GM12864 (cell line): ENCODE results near the gene RER1.

Experiments used
- DNase-seq: peaks from one replicate; pipeline ENCODE4 v3.0.0-alpha.2; 2011; ENCODE audit warnings: low read depth
- H3K4me3 ChIP-seq: 2 replicates; pipeline ENCODE4 v1.5.1; 2011; ENCODE audit warnings: mild to moderate bottlenecking, low read depth, low read length, control low read depth
- CTCF ChIP-seq: IDR thresholded peaks from 2 replicates; pipeline ENCODE4 v1.5.1; 2011; ENCODE audit warnings: low read depth, mild to moderate bottlenecking, moderate library complexity, low read length, control low read depth, inconsistent platforms; ENCODE audit errors: missing control alignments

The RER1 gene

GRCh38 chr1:2373551-2374251, 17.9 kb upstream of the RER1 start:
- TF ChIP-seq CTCF, result no peak
- no peak overlapping the region for H3K4me3 ChIP-seq
- DNase-seq, result no peak

- DNase-seq, result no peak
- TF ChIP-seq CTCF, result no peak
- H3K4me3 ChIP-seq, result no peak overlapping the region
Observed at GRCh38 chr1:2374252-2375155, 17.1 kb upstream of the RER1 start.

- DNase-seq, result no peak
- no peak overlapping the region for H3K4me3 ChIP-seq
- TF ChIP-seq CTCF, result no peak
Observed at GRCh38 chr1:2375246-2375922, 16.3 kb upstream of the RER1 start.

GRCh38 chr1:2375923-2376260, 15.7 kb upstream of the RER1 start:
- no peak overlapping the region for H3K4me3 ChIP-seq
- no peak for DNase-seq
- no peak for TF ChIP-seq CTCF

- H3K4me3 ChIP-seq, result no peak overlapping the region
Observed at GRCh38 chr1:2376261-2376741, 15.3 kb upstream of the RER1 start.

More at GRCh38 chr1:2376261-2376741, 15.3 kb upstream of the RER1 start:
- no peak for TF ChIP-seq CTCF
- DNase-seq, result no peak
